ENCODE results near the gene LYL1. TPM values are rescaled to one million over a fixed set of nuclear protein-coding genes. Genes with fewer than 3 reads are reported as not detected.

LYL1 gene
- total RNA-seq, 4 donors from 2014 or later = 4.2 to 10.9 (median 7.7) TPM

GRCh38 chr19:13076320-13076719, 26.3 kb downstream of the LYL1 start:
- peaks cover 0 to 9% of the 10 kb centered on the region in 2 donors for H3K36me3 ChIP-seq
- WGBS, 2 donors = 69 to 87% methylated on average over 8 of the region's 8 CpGs
- H3K4me1 ChIP-seq = peaks cover 15 to 16% of the 10 kb centered on the region in 2 donors
- H3K27me3 ChIP-seq = no peaks in the 10 kb centered on the region
- no peaks in the 10 kb centered on the region for H3K9me3 ChIP-seq
- H3K4me3 ChIP-seq (replicated peaks in 1 of 3) = no peak overlapping the region
- TF ChIP-seq POLR2A (IDR thresholded peaks at IDR 0.05) (no peak), CTCF (IDR thresholded peaks at IDR 0.05) (no peak)
- intact Hi-C loops (cut with DNase I) = no loop called here
- H3K27ac ChIP-seq = no peak overlapping the region
- DNase-seq = no peak

- Histone ChIP-seq H3K4me3 (replicated peaks in 1 of 3) (no peak overlapping the region), H3K27ac (no peak overlapping the region), H3K4me1 (peaks cover 13 to 16% of the 10 kb centered on the region in 2 donors), H3K36me3 (peaks cover 0 to 6% of the 10 kb centered on the region in 2 donors), H3K9me3 (no peaks in the 10 kb centered on the region), H3K27me3 (no peaks in the 10 kb centered on the region)
- TF ChIP-seq CTCF (IDR thresholded peaks at IDR 0.05) = no peak
- no peak for TF ChIP-seq POLR2A (IDR thresholded peaks at IDR 0.05)
- DNase-seq = no peak
- WGBS, 2 donors = 89 to 93% methylated on average over 4 of the region's 4 CpGs
- intact Hi-C loops (cut with DNase I) = no loop called here
Observed at GRCh38 chr19:13074378-13074777, 28.3 kb downstream of the LYL1 start.

GRCh38 chr19:13073263-13073662, 29.4 kb downstream of the LYL1 start:
- TF ChIP-seq CTCF (IDR thresholded peaks at IDR 0.05) (no peak), POLR2A (IDR thresholded peaks at IDR 0.05) (no peak)
- Histone ChIP-seq H3K27ac (no peak overlapping the region), H3K36me3 (peaks cover 0 to 6% of the 10 kb centered on the region in 2 donors), H3K4me1 (peaks cover 1 to 9% of the 10 kb centered on the region in 2 donors), H3K27me3 (no peaks in the 10 kb centered on the region), H3K4me3 (replicated peaks in 1 of 3) (no peak overlapping the region), H3K9me3 (no peaks in the 10 kb centered on the region)
- 81 to 86% methylated on average over 5 of the region's 5 CpGs for WGBS, 2 donors
- DNase-seq = no peak
- intact Hi-C loops (cut with DNase I) = no loop called here

- Histone ChIP-seq H3K27me3 (no peaks in the 10 kb centered on the region), H3K4me3 (replicated peaks in 1 of 3) (no peak overlapping the region), H3K4me1 (peaks cover 6 to 16% of the 10 kb centered on the region in 2 donors), H3K36me3 (peaks cover 0 to 6% of the 10 kb centered on the region in 2 donors), H3K9me3 (no peaks in the 10 kb centered on the region), H3K27ac (no peak overlapping the region)
- intact Hi-C loops (cut with DNase I) = no loop called here
- WGBS, 2 donors = 92 to 94% methylated on average over 9 of the region's 9 CpGs
- DNase-seq = no peak
- TF ChIP-seq POLR2A (IDR thresholded peaks at IDR 0.05) = no peak
- no peak for TF ChIP-seq CTCF (IDR thresholded peaks at IDR 0.05)
Observed at GRCh38 chr19:13072188-13072908, 30.3 kb downstream of the LYL1 start.

- intact Hi-C loops (cut with DNase I) = no loop called here
- Histone ChIP-seq H3K4me1 (peaks cover 6 to 16% of the 10 kb centered on the region in 2 donors), H3K4me3 (replicated peaks in 1 of 3) (no peak overlapping the region), H3K36me3 (peaks cover 0 to 6% of the 10 kb centered on the region in 2 donors), H3K9me3 (no peaks in the 10 kb centered on the region), H3K27me3 (no peaks in the 10 kb centered on the region), H3K27ac (no peak overlapping the region)
- no peak for DNase-seq
- WGBS, 2 donors = 80 to 81% methylated on average over 8 to 9 of the region's 9 CpGs
- TF ChIP-seq CTCF (IDR thresholded peaks at IDR 0.05) (no peak), POLR2A (IDR thresholded peaks at IDR 0.05) (no peak)
Observed at GRCh38 chr19:13071444-13072187, 31.0 kb downstream of the LYL1 start.

All from thyroid gland (tissue), 4 donors.